CD4-positive, alpha-beta T cell treated with Interleukin-4 for 4 hours (primary cell): ENCODE measurements around the gene ARID5B.

Source experiments
- DNase-seq: peaks from one replicate; pipeline ENCODE4 v3.0.0-alpha.2; 2020

ARID5B gene

DNA sequence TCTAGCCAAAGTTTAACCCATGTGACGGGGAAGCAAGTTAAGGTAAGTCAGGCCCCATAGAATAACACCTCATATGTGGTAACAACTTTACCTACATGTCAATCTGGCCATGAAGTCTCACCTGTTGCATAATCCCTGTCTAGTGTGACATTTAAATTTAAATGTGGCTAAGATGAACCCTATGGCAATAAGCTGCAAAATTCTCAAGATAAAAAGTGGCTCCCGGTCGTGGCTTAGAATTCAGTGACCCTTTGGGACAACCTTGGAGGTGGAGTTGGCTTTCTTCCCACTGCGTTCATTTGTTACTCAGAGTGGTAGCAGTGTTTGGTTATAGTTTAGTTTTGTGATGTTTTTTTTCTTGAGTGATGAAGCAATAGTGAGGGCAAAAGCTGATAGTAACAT is 90.6 kb downstream of the ARID5B start:
- no peak for DNase-seq

DNA sequence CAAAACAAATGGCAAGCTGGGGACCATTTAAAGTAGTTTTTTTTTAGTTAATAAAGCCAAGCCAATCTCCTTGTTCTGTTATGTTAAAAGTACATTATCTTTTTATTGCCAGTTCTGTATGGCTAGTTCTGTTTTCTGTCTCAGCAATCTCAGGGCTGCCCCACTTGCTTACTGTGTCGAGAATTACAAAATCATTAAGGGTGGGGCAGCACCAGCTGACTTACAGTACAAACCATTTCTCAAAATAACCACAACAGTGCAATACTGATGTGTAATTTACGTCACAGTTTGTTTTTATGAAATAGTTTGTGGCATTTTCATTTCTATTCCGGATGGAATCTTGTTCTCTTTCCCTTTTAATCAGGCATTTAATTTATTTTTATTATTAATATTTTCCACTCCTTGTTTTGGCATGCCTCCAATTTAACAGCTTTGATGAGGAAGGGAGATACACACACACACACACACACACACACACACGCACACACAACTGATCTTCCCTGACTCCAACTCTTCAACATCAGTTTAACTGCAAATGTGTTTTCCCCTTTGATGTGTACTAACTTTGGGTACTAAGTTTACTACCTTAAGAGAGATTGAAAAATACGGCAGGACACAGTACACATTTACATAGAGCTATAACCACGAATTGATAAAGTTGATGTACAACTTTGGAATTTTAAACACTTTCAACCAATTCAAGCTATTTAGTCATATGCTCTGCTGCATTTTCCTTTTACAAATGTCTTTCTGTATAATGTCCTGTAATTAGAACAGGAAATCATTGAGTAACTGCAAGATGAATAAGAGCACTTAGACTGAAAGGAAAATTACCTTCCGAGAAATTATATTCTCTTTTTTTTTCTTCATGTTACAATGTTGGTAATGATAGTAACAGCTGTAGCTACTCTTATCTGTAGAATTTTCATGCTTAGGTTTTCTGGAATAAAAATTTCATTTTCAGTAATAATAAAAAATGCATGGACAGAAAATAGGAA is 91.5 kb downstream of the ARID5B start:
- peak; percentile 81 for DNase-seq

- peak; percentile 55 for DNase-seq
Observed at GRCh38 chr10:61993711-61994401, 92.4 kb downstream of the ARID5B start.

DNA sequence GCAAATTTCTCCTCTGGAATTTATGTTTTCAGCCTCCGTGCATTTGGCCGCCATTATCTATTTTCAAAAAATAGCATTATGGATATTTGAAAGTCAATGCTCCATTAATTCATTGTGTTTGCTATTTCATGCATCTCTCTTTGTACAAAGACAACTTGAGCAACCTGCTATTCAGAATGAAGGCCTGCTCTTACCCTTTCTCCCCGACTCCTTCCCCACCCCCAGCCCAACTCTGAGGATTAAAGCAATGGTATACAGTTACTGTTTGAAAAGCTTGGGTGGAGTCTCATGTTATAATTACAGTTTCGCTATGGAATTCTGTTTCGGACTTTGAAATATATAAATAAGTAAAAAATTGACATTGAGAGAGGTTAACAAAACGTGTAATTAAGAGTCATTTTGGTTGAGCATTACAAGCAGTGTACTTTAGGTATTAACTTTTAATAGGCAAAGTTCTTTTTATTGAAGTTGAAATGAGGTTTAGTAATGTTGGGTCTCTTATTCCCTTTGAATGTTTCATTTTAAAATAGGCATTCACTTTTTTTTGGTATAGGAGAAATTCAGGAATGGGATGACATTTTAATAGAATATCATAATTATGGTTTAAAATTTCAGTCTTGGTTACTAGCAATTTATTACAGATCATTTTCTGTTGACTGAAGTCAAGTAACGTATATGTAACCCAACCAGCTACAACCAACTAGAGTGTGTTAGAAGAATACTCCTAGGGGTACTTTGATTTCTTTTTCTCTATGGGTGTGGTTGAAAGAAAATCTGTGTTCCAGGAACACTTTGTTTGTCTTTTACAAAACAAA is 93.1 kb downstream of the ARID5B start:
- DNase-seq = no peak

GRCh38 chr10:61995220-61995503 is 93.7 kb downstream of the ARID5B start:
- DNase-seq = no peak

DNA sequence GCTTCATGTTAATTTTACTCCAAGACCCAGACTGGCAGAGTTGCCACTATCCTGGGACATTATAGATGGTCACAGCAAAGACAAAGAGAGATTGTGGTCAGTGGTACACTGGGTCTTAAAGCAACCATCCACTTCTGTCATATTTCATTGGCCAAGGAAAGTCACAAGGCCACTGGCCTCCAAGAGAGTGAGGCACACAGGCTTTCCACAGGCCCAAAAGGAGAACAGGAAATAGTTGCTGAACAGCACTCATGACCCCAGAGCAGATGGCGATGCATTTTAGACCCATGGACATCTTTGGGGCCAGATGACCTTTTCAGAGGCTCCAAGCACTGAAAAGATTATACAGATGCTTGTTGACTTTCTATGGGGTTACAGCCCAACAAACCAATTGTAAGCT is 97.4 kb downstream of the ARID5B start:
- no peak for DNase-seq

- DNase-seq = no peak
Observed at GRCh38 chr10:62000037-62000603, 98.6 kb downstream of the ARID5B start.

GRCh38 chr10:62000726-62001125 is 99.2 kb downstream of the ARID5B start:
- DNase-seq = no peak

- DNase-seq = no peak
Observed at GRCh38 chr10:62001898-62002297, 100.4 kb downstream of the ARID5B start.

GRCh38 chr10:62002753-62003152 is 101.3 kb downstream of the ARID5B start:
- no peak for DNase-seq

DNA sequence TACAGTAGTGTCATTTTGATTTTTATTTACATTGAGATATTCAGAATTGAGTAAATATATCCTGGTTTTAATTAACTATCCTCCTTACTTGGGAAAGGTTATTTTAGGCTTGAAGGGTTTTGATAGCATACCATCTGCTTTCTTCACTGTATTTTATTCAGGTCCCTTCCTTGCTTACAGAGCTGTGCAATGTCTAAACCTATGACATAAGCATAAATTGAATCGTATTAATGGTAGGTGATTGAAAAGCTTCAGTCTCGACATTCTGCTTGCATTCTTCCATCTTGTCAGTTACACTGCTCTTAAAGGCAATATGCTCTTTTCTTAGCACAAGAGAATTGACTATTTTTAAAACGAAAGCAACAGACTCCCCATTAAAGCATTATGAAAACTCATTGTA is 102.5 kb downstream of the ARID5B start:
- DNase-seq = no peak

- no peak for DNase-seq
Observed at GRCh38 chr10:62005281-62005680, 103.8 kb downstream of the ARID5B start.

- no peak for DNase-seq
Observed at GRCh38 chr10:62005687-62006086, 104.2 kb downstream of the ARID5B start.

DNA sequence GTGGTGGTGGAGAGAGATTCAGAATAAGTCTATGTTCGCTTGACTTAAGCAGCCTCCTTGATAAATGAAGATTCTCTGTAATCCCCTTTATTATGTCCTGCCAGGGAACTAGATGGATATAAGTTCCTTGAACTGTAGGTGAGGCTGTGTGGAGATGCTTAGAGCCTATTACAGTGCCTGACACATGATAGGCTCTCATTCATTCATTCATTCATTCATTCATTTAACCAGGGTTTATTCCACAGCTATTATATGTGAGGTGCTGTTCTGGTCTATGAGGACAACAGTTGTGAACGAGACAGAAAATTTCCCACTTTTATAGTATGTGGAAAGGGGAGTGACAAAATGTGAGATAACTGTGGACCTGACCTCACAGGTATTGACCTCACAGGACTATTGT is 105.6 kb downstream of the ARID5B start:
- DNase-seq = no peak

DNA sequence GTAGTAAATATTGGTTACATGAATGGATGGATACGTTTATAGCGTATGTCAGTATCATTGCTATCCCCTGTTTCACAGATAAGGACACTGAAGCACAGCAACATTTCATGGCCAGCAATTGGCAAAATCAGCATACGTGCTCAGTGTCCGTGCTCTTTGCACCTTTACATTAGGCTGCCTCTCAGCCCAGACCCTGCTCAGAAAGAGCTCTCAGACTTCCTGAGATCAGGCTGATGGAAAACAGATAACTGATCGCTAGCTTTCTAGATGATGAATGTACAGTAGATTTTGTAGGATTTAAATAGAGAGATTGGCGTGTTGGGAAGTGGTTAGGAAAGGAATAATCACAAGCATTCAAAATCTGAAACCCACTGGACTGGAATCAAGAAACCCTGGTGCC is 106.7 kb downstream of the ARID5B start:
- DNase-seq = no peak

DNA sequence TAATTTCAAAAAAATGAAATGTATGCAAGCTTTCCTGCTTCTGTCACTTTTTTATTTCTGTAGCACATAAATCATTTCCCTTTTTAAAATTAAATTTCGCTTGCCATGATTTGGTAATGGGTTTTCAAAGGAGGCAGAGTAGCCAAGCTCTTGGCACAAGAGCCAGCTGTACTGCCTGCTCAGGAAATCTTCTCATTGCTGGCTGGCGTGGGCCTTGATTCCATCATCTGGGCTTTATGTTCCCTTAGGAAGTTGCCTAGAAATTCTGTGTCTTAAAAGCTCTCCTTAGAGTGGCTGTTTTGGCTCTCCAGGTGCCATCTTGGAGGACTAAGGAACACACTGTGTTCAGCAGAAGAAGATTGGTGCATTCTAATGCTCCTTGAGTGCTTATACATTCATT is 107.4 kb downstream of the ARID5B start:
- DNase-seq = no peak

- DNase-seq = no peak
Observed at GRCh38 chr10:62010366-62010765, 108.9 kb downstream of the ARID5B start.

DNA sequence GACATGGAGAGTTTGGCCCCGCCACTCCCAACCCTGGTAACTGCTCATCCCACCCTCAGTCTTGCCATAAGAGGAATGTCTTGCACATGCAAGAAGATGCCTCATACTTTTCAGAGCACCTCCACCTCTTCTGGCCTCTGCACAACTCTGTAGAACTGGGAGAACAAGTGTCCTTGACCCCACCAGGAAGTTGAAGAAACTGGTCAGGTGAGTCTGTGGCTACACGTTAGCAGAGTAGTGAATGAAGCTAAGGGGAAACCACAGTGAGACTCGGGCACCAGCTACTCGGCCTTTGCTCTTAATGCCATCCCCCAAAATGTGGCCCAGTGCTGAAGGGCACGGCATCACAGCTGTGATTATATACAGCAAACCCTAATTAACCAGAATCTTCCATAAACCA is 110.1 kb downstream of the ARID5B start:
- DNase-seq = no peak

DNA sequence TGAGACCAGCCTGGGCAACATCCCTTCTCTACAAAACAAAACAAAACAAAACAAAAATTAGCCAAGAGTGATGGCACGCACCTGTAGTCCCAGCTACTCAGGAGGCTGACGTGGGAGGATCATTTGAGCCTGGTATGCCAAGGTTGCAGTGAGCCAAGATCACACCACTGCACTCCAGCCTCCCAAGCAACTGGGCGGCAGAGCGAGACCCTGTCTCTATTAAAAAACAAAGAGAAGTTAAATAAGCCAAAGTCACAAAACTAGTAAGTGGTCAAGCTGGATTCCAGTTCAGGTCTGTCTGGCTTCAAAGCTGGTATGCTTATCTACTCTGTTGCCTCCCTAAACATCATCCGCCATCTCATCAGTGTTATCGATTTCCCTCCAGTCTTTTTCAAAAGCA is 110.8 kb downstream of the ARID5B start:
- DNase-seq = no peak

- no peak for DNase-seq
Observed at GRCh38 chr10:62014510-62014909, 113.0 kb downstream of the ARID5B start.

- DNase-seq = no peak
Observed at GRCh38 chr10:62015994-62016393, 114.5 kb downstream of the ARID5B start.

DNA sequence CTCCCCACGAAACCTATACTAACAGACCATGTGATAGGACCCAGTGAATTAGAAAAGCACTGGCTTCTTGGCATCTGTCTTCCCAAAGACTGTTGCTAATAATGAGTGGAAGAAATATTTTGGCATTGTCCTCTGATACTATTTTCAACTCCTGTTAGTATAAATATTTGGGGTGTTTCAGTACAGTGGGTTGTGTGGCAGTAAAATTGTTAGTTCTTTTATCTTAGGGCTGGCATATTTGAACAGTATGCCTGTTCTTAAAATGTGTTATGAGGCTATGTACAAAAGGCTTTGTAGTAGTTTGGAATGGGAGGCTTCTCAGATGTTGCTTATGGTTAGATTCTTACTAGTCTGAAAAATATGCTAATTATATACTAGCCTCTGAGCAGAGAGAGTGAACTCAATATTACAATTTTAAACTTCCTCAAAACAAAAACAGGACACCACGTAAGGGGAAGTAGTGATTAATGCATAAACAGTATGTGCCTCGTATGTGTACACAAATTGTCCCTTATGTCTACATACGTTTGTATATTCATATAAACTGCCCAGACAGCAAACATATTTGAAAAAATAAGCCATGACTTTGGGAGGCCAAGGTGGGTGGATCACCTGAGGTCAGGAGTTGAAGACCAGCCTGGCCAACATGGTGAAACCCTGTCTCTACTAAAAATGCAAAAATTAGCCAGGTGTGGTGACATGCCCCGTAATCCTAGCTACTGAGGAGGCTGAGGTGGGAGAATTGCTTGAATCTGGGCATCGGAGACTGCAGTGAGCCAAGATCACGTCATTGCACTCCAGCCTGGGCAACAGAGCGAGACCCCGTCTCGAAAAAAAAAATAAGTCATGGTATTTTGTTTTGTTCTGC is 115.4 kb downstream of the ARID5B start:
- DNase-seq = peak; percentile 26
